CD14-positive monocyte (primary cell): ENCODE data around the gene MRGPRG. TPM values are rescaled to one million over a fixed set of nuclear protein-coding genes. Genes with fewer than 3 reads are reported as not detected.

Experiments used
- DNase-seq, 3 donors: peaks; one replicate each; pipeline ENCODE4 v3.0.0-alpha.2; 2011 to 2022
- H2AFZ ChIP-seq: 2 replicates; pipeline ENCODE4 v1.6.0; 2012; ENCODE audit warnings: mild to moderate bottlenecking, low read depth, low read length, inconsistent platforms; ENCODE audit not compliant: insufficient read depth, poor library complexity, severe bottlenecking
- H3K27ac ChIP-seq, 2 donors: 1 replicate in 1 of 2; 2 replicates in 1 of 2; pipeline ENCODE4 v1.5.1; 2012 to 2013; ENCODE audit warnings: low read length in 2 of 2, control low read depth in 1 of 2, inconsistent platforms in 1 of 2, low read depth in 1 of 2, mild to moderate bottlenecking in 1 of 2
- H3K27me3 ChIP-seq, 2 donors: one replicate each; pipeline versions ENCODE4 v1.6.0 to v1.6.1; 2011 to 2013; ENCODE audit warnings: low read length in 2 of 2; ENCODE audit not compliant: control insufficient read depth in 2 of 2, insufficient read depth in 2 of 2
- H3K36me3 ChIP-seq, 2 donors: replicated peaks in 1 of 2; 1 replicate in 1 of 2; 2 replicates in 1 of 2; pipeline versions ENCODE4 v1.5.1 to v1.6.1; 2012 to 2013; ENCODE audit warnings: low read length in 2 of 2, control low read depth in 1 of 2, inconsistent platforms in 1 of 2, mild to moderate bottlenecking in 1 of 2; ENCODE audit not compliant: insufficient read depth in 2 of 2, control insufficient read depth in 1 of 2
- H3K4me1 ChIP-seq, 2 donors: 1 replicate in 1 of 2; 2 replicates in 1 of 2; pipeline versions ENCODE4 v1.5.1 to v1.6.1; 2012 to 2013; ENCODE audit warnings: low read length in 2 of 2, control low read depth in 1 of 2, inconsistent platforms in 1 of 2, mild to moderate bottlenecking in 1 of 2, moderate library complexity in 1 of 2; ENCODE audit not compliant: insufficient read depth in 2 of 2, control insufficient read depth in 1 of 2
- H3K4me2 ChIP-seq: replicated peaks from 2 replicates; pipeline ENCODE3; 2012; ENCODE audit warnings: low read length, moderate library complexity, mild to moderate bottlenecking; ENCODE audit not compliant: poor library complexity, severe bottlenecking; ENCODE audit errors: extremely low read depth
- H3K4me3 ChIP-seq, 3 experiments: fragments of 200-600 bp in 1 of 3; sonication (generic) in 1 of 3; replicated peaks in 1 of 3; 1 replicate in 2 of 3; 2 replicates in 1 of 3; pipeline ENCODE4 v1.5.1; 2011 to 2013; ENCODE audit warnings: low read length in 3 of 3, mild to moderate bottlenecking in 3 of 3, control low read depth in 2 of 3, low read depth in 2 of 3, inconsistent platforms in 1 of 3, moderate library complexity in 1 of 3
- H3K79me2 ChIP-seq: 2 replicates; pipeline ENCODE4 v1.6.0; 2012; ENCODE audit warnings: mild to moderate bottlenecking, control low read depth, inconsistent platforms, low read length, moderate library complexity; ENCODE audit not compliant: insufficient read depth
- H3K9ac ChIP-seq: 2 replicates; pipeline ENCODE4 v1.6.0; 2017; ENCODE audit warnings: low read length, mild to moderate bottlenecking; ENCODE audit not compliant: insufficient read depth, poor library complexity, severe bottlenecking
- H3K9me3 ChIP-seq, 2 donors: replicated peaks in 1 of 2; 1 replicate in 1 of 2; 2 replicates in 1 of 2; pipeline versions ENCODE4 v1.5.1 to v1.6.1; 2012 to 2013; ENCODE audit warnings: low read length in 2 of 2, control low read depth in 1 of 2; ENCODE audit not compliant: control insufficient read depth in 1 of 2, insufficient read depth in 1 of 2
- H4K20me1 ChIP-seq: 2 replicates; pipeline ENCODE4 v1.6.0; 2012; ENCODE audit warnings: mild to moderate bottlenecking, low read length, control low read depth, moderate library complexity; ENCODE audit not compliant: insufficient read depth
- H3K27ac Mint-ChIP-seq, 7 donors: one replicate each; pipeline ENCODE4 v1.8.0; 2020; ENCODE audit warnings: mild to moderate bottlenecking in 7 of 7, mixed read lengths in 7 of 7, moderate library complexity in 6 of 7, inconsistent platforms in 2 of 7
- H3K27me3 Mint-ChIP-seq, 3 donors: one replicate each; pipeline ENCODE4 v1.8.0; 2021 to 2022; ENCODE audit warnings: low read depth in 3 of 3, mild to moderate bottlenecking in 3 of 3, mixed read lengths in 3 of 3, moderate library complexity in 3 of 3, inconsistent platforms in 1 of 3
- H3K36me3 Mint-ChIP-seq, 2 donors: one replicate each; pipeline ENCODE4 v1.8.0; 2020; ENCODE audit warnings: mixed read lengths in 2 of 2, inconsistent platforms in 1 of 2, mild to moderate bottlenecking in 1 of 2
- H3K4me1 Mint-ChIP-seq: one replicate; pipeline ENCODE4 v1.8.0; 2020; ENCODE audit warnings: mild to moderate bottlenecking, mixed read lengths
- H3K4me3 Mint-ChIP-seq, 2 donors: one replicate each; pipeline ENCODE4 v1.8.0; 2020; ENCODE audit warnings: mild to moderate bottlenecking in 2 of 2, mixed read lengths in 2 of 2, moderate library complexity in 1 of 2
- H3K9me3 Mint-ChIP-seq, 7 donors: one replicate each; pipeline ENCODE4 v1.8.0; 2020 to 2022; ENCODE audit warnings: mixed read lengths in 7 of 7, mild to moderate bottlenecking in 6 of 7, moderate library complexity in 6 of 7, inconsistent platforms in 2 of 7
- WGBS: methylation state at CpG from one replicate; pipeline ENCODE4 v1.1.5; 2013; ENCODE audit warnings: missing lambda C conversion rate; ENCODE audit not compliant: insufficient coverage; 5-methylcytosine and 5-hydroxymethylcytosine counted together
- intact Hi-C, 2 donors: fragments of 100-400 bp; cut with micrococcal nuclease; formaldehyde crosslinking; loops; one replicate each; pipeline versions ENCODE4 v1.15.0 to v1.15.1; 2023
- polyA plus RNA-seq, 3 donors: library from polyadenylated mRNA; depleted of rRNA in 1 of 3; unstranded in 2 of 3; stranded (reverse) in 1 of 3; fragments of 300-500 nt in 2 of 3; fragments of >200 nt in 1 of 3; fragmentation: Illumina TruSeq in 2 of 3; gene quantifications; 1 replicate in 2 of 3; 2 replicates in 1 of 3; pipeline ENCODE4 v1.2.3, GENCODE V29; 2012 to 2021
- TF ChIP-seq, protein P1 (sequence below): fragments of 200-600 bp; IDR thresholded peaks from one replicate; pipeline ENCODE4 v1.8.0; 2022; ENCODE audit warnings: antibody characterized with exemption, mild to moderate bottlenecking

The MRGPRG gene
- polyA plus RNA-seq, 3 donors = not detected

DNA sequence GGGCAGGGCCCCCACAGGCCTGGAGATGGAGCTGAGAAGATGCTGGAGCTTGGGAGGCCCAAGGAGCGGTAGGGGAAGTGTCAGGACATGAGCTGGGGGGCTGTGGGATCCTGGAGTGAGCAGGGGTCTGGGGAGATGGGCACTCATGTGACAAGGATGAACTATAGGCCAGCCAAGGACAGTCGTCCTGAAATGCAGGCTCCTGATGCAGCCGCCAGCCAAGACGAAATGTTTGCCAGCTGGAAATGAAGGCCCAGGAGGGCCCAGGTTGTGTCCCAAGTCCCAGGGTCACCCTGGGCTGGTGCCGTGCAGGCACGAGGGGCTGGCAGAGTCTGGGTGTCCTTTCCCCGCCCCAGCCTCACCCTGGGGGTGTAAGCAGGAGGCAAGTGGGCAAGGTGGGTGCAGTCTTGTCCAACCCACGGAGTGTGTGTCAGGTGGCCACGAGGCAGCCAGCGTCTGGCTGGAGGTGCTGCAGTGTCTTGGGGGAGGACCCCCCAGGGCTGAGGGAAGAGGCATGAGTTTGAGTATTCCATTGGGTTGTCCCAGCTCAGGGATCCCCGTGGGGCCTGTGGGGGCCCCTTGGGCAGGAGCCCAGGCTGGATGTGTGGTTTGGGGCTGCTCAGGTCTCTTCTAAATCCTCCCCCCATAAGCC is 21.4 kb downstream of the MRGPRG start:
- 95% methylated on average over 9 of the region's 11 CpGs for WGBS
- DNase-seq = no peak
- intact Hi-C loops = no loop called here
- no peak overlapping the region for H3K27ac Mint-ChIP-seq
- no peaks in the 10 kb centered on the region for H3K79me2 ChIP-seq
- H3K4me1 Mint-ChIP-seq = peaks cover 4% of the 10 kb centered on the region
- H3K9me3 Mint-ChIP-seq = peaks cover 0 to 3% (median 2%) of the 10 kb centered on the region in 7 donors
- no peaks in the 10 kb centered on the region for H3K36me3 Mint-ChIP-seq
- H3K9ac ChIP-seq = no peak overlapping the region
- no peaks in the 10 kb centered on the region for H3K36me3 ChIP-seq
- H3K27me3 Mint-ChIP-seq = peaks cover 17 to 48% (median 17%) of the 10 kb centered on the region in 3 donors
- peaks cover 3 to 7% of the 10 kb centered on the region in 2 donors for H3K4me1 ChIP-seq
- H3K4me3 Mint-ChIP-seq = no peak overlapping the region
- H3K27me3 ChIP-seq = peaks cover 0 to 7% of the 10 kb centered on the region in 2 donors
- TF ChIP-seq, protein P1, sequence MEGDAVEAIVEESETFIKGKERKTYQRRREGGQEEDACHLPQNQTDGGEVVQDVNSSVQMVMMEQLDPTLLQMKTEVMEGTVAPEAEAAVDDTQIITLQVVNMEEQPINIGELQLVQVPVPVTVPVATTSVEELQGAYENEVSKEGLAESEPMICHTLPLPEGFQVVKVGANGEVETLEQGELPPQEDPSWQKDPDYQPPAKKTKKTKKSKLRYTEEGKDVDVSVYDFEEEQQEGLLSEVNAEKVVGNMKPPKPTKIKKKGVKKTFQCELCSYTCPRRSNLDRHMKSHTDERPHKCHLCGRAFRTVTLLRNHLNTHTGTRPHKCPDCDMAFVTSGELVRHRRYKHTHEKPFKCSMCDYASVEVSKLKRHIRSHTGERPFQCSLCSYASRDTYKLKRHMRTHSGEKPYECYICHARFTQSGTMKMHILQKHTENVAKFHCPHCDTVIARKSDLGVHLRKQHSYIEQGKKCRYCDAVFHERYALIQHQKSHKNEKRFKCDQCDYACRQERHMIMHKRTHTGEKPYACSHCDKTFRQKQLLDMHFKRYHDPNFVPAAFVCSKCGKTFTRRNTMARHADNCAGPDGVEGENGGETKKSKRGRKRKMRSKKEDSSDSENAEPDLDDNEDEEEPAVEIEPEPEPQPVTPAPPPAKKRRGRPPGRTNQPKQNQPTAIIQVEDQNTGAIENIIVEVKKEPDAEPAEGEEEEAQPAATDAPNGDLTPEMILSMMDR = no peak
- no peaks in the 10 kb centered on the region for H3K9me3 ChIP-seq
- H3K4me2 ChIP-seq = no peak overlapping the region
- H3K27ac ChIP-seq = no peak overlapping the region
- H3K4me3 ChIP-seq = no peak overlapping the region
- H4K20me1 ChIP-seq = no peaks in the 10 kb centered on the region
- no peak overlapping the region for H2AFZ ChIP-seq

DNA sequence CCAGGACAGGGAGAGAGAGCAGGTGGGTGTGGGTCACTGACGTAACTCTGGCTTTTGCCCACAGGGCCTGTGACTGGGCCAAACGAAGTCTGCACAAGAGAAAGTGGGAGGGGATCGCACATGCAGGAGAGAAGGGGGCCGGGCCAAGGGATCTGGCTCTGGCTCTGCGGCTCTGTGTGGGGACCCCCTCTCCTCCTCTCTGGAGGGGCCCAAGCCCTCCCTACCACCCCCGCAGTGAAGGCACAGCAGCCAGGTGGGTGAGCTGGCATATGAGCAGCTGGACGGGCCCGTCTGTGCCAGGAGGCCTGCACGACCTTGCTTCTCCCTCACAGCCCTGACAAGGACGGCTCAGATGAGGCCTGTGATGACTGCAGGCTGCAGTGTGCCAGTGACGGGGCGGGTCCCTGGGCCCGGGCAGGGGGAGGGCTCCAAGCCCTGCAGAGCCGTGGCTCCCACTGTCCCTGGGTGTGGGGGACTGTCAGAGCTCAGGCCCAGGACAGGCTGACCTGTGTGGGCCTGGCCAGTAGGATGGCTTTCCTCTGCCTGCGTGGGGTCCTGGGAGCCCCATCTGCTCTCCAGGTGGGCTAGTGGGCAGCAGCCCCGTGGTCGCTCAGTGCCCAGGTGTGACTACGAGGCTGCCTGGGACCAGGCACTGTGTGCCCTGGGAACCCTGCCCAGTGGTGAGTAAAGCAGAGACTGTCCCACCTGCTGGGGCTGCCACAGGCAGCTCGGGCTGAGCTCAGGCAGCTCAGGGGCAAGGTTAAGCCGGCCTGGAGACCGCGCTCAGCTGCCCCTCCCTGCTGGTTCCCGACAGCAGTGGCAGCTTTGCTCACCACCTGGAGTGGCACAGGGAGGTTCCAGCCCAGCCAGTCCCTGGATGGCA is 22.2 kb downstream of the MRGPRG start:
- Histone ChIP-seq H3K4me3 (no peak overlapping the region), H3K4me2 (no peak overlapping the region), H2AFZ (no peak overlapping the region), H3K9me3 (no peaks in the 10 kb centered on the region), H3K27me3 (no peaks in the 10 kb centered on the region), H3K9ac (no peak overlapping the region), H3K4me1 (peaks cover 3 to 7% of the 10 kb centered on the region in 2 donors), H3K27ac (no peak overlapping the region), H3K79me2 (no peaks in the 10 kb centered on the region), H3K36me3 (no peaks in the 10 kb centered on the region), H4K20me1 (no peaks in the 10 kb centered on the region)
- H3K27ac Mint-ChIP-seq = peak overlapping the region in 1 of 7 donors; percentile 50
- H3K4me3 Mint-ChIP-seq = peak overlapping the region in 1 of 2 donors; percentile 30
- WGBS = 92% methylated on average over 16 of the region's 23 CpGs
- H3K4me1 Mint-ChIP-seq = peaks cover 4% of the 10 kb centered on the region
- DNase-seq = no peak
- H3K36me3 Mint-ChIP-seq = no peaks in the 10 kb centered on the region
- H3K27me3 Mint-ChIP-seq = peaks cover 9 to 40% (median 11%) of the 10 kb centered on the region in 3 donors
- H3K9me3 Mint-ChIP-seq = peaks cover 0 to 6% (median 4%) of the 10 kb centered on the region in 7 donors
- TF ChIP-seq, protein P1 = no peak
- intact Hi-C loops = no loop called here
